GM12891 (cell line): Measurements from ENCODE around the gene ZYX.

ENCODE experiments used
- DNase-seq: peaks from one replicate; pipeline ENCODE4 v3.0.0; 2011; ENCODE audit warnings: low spot score; ENCODE audit not compliant: insufficient read length
- FAIRE-seq: peaks from 2 replicates; lab custom pipeline; 2011; peaks lifted over from hg19 to GRCh38; lab: Jason Lieb, UNC
- PAX5 ChIP-seq: IDR thresholded peaks from 2 replicates; pipeline ENCODE4 v1.6.1; 2011; ENCODE audit warnings: low read length, moderate library complexity, mild to moderate bottlenecking; ENCODE audit not compliant: insufficient read depth, severe bottlenecking
- POLR2A ChIP-seq: IDR thresholded peaks from 2 replicates; pipeline ENCODE4 v1.6.1; 2011; ENCODE audit warnings: low read depth, low read length, control low read depth
- POLR2AphosphoS5 ChIP-seq: IDR thresholded peaks from 2 replicates; pipeline ENCODE4 v1.6.1; 2011; ENCODE audit warnings: low read depth, low read length, control low read depth
- POU2F2 ChIP-seq: IDR thresholded peaks from 2 replicates; pipeline ENCODE4 v1.6.1; 2011; ENCODE audit warnings: low read depth, mild to moderate bottlenecking, control low read depth, low read length, moderate library complexity
- SPI1 ChIP-seq: IDR thresholded peaks from 2 replicates; pipeline ENCODE4 v1.6.1; 2011; ENCODE audit warnings: low read depth, low read length, control low read depth
- TAF1 ChIP-seq: IDR thresholded peaks from 2 replicates; pipeline ENCODE4 v1.6.1; 2011; ENCODE audit warnings: low read depth, low read length, control low read depth

The ZYX gene

DNA sequence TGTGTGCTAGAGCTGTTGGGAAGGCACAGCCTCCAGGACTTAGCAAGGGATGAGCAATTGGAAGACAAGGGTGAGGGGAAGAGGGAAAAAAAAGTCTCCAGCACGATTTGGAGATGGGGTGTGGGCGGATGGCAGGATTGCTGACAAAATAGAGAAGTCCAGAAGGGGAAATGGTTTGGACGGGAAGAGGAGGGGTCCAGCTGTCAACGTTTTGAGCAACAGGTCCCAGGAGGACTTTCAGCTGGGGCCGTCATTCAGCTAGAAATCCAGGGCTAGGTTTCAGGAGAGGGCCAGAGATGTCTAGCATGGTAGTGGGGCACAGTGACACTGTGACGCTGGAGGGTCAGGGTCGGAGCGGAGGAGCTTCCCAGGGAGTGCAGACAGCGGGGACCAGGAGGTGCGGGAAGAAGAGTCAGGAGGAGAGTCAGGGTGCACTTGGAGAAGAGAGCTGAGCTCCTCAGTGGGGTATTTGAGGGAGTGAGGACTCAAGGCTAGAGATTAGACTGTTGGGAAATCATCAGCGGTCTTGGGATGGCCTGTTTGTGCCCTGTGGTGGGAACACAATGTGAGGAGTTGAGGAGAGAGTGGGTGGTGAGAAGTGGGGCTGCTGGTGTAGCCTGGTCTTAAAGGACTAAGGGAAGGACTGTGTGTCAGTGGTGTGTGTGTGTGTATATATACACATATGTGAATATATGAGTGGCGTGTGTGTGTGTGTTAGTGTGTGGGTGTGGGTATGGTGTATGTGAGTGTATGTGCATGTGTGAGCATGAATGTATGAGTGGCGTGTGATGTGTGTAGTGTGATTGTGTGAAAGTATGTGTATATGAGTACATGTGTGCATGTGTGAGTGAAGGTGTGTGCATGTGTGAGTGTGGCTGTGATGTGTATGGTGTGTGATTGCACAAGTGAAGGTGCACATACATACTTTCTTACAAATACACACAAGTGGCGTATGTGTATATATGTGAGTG lies 3.8 kb downstream of the ZYX start:
- DNase-seq (no peak), FAIRE-seq (peak; percentile 48)
- TF ChIP-seq POLR2AphosphoS5 (0 out of 2 replicates have a peak, but pooled peaks have one; percentile 24), SPI1 (0 out of 2 replicates have a peak, but pooled peaks have one; percentile 12), POLR2A (peak; percentile 42; the same call in 1 of the 2 replicates), PAX5 (no peak), TAF1 (no peak), POU2F2 (peak; percentile 56; the same call in 1 of the 2 replicates)

DNA sequence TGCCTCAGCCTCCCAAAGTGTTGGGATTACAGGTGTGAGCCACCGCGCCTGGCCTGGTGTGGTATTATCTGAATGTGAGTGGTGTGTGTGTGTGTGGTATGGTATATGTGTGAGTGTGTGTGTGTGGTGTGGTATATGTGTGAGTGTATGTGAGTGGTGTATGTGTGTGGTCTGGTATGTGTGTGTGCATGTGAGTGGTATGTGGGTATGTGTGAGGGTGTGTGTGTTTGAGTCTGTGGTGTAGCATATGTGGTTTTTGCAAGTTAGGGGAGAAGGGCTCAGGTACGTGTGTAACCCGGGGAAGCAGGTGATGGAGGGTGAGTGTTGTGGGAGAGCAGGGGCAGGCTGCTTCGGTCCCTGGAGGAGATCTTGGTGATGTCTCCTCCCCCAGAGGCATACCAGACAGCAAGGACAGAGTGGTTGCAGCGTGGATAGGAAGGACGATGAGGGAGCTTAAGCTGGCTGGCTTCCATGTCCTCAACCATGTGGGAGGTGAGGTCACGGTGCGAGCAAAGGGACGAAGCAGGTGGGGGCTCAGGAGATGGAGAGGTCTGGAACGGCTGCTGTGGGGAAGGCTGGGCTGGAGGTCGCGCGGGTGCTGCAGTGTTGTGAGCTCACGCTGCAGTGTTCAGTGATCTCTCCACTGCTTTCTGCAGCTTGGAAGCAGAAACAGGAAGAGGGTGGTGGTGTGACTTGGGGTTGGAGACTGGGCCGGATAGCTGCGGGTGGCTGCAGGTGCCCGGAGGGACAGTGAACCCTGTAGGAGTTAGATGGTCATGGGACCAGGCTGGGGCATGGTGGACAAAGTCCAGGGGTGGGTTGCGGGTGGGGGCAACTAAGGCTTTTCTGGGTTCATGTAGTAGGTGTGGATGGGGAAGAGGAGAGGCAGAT lies 5.0 kb downstream of the ZYX start:
- FAIRE-seq (peak; percentile 51), DNase-seq (no peak)
- TF ChIP-seq POLR2A (no peak), SPI1 (peak; percentile 51)

DNA sequence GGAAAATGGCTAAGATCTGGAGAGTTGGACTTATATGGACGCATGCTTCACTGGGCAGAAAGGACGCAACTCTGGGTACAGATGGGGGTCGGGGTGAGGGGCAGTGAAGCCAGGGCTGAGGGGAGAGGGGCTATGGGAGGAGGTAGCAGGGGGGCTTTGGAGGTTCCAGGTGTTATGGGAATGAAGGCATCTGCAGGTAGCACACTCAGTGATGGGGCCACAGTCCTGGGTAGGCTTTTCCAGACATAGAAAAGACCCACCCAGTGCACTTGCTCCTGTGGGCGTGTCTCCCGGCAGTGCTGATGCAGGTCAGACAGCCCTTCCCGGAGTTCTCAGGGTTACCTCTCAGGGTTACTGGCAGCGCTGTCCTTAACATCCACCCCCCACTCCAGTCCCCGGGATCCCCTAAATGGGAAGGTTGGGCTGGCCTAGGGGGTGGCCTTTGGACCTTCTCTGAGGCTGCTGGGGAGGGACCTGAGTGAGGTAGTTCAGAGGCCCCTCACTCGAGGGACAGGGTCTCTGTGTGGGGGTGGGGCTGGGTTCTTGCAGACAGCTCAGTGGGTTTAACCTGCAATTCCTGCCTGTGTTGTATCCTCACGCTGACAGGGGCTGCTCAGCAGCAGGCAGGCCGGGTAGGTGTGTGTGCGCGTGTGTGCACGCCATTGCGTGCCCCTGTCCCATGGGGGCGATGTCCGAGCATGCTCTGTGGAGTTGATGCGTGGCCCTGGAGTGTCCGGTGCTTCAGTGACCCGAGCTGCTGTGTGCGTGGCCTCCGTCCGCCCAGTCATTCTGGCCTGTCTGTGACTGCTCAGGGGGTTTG lies 6.2 kb downstream of the ZYX start:
- FAIRE-seq (no peak), DNase-seq (no peak)
- TF ChIP-seq TAF1 (no peak), POLR2A (no peak), SPI1 (no peak), POLR2AphosphoS5 (no peak), POU2F2 (no peak), PAX5 (no peak)

DNA sequence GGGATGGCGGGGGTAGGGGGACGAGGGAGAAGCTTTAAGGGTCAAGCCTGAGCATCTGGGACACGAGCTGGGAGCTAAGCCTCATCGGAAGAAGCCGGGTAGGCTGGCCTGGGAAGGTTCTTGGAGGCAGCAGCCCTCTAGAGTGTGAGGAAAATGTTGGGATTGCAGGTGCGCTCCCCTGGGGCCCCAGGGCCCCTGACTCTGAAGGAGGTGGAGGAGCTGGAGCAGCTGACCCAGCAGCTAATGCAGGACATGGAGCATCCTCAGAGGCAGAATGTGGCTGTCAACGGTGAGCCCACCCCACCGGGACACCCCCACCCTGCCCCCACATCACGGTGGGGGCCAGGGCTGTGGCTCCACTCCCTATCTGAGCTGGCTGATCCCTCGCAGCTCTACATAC lies 6.9 kb downstream of the ZYX start:
- no peak for DNase-seq
- TF ChIP-seq POLR2AphosphoS5 = no peak
- no peak for TF ChIP-seq POU2F2
- no peak for TF ChIP-seq POLR2A
- no peak for TF ChIP-seq SPI1
- no peak for TF ChIP-seq PAX5
- no peak for TF ChIP-seq TAF1
- no peak for FAIRE-seq

DNA sequence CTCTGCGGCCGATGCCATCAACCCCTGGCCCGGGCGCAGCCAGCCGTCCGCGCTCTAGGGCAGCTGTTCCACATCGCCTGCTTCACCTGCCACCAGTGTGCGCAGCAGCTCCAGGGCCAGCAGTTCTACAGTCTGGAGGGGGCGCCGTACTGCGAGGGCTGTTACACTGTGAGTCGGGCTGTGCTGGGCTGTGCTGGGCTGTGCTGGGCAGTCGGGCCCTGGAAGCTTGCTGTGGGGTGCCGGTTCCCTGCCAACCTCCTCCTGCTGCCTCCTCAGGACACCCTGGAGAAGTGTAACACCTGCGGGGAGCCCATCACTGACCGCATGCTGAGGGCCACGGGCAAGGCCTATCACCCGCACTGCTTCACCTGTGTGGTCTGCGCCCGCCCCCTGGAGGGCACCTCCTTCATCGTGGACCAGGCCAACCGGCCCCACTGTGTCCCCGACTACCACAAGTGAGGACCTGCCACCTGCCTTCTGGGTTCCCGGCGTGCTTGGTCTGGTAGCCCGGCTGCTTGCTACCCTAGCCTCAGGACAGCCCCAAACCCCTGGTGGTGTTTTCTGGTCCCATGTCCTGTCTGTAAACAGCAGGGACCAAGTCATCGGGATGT lies 7.5 kb downstream of the ZYX start:
- no peak for TF ChIP-seq SPI1
- TF ChIP-seq TAF1 = no peak
- TF ChIP-seq POLR2AphosphoS5 = no peak
- no peak for TF ChIP-seq PAX5
- TF ChIP-seq POU2F2 = no peak
- TF ChIP-seq POLR2A = no peak
- DNase-seq (no peak), FAIRE-seq (no peak)

DNA sequence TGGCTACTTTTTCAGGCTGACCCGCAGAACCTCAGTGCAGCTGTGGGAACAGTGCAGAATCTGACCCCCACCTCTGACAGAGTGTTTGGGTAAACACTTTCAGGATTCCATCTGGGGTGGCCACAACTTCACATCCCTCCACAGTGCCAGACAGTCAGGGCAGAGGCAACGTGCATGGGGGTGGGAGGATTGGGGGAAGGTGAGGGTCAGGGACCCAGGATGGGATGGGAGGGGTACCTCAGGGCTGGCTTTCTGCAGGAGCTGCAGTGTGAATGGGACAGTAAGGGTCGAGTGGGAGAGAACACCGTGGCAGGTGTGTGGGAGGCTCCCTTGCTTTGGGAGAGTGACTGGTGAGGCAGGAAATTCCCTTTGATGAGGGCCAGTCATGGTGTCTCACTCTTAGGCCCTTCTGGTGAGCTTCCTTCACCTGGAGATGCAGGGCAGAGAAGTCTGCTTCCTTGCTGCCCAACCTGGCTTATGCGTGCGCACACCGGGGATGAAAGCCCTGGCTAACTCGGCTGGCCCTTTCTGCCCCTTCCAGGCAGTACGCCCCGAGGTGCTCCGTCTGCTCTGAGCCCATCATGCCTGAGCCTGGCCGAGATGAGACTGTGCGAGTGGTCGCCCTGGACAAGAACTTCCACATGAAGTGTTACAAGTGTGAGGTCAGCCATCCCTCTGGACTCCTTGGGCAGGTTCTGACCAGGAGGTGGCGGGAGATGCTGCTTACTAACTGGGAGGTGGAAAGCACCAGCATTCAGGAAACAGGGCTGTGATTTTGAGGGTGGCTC lies 8.4 kb downstream of the ZYX start:
- TF ChIP-seq PAX5 = no peak
- no peak for TF ChIP-seq POLR2AphosphoS5
- no peak for TF ChIP-seq SPI1
- TF ChIP-seq POLR2A = no peak
- TF ChIP-seq TAF1 = no peak
- no peak for TF ChIP-seq POU2F2
- FAIRE-seq (no peak), DNase-seq (no peak)

DNA sequence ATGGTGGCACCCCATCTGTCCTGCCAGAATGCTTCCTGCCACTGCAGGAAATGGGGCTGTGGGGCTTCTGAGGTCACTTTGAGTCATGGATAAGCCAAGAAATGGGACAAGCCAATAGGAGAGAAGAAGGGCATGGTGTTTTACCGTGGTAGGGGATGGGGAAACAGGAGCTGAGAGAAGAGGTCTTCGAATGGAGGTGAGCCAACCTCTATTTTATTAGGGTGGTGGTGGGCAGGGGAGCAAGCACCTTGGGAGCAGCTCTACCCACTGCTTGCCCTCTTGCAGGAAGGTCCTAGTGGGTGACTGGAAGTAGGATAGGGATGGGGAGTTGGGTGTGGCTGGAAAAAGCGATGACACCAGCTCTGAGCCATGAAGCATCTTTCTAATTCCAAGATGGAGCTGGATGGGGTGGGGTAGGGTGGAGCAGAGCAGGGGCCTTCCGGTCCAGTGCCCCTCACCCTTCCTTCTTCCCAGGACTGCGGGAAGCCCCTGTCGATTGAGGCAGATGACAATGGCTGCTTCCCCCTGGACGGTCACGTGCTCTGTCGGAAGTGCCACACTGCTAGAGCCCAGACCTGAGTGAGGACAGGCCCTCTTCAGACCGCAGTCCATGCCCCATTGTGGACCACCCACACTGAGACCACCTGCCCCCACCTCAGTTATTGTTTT lies 9.1 kb downstream of the ZYX start:
- TF ChIP-seq TAF1 = no peak
- no peak for TF ChIP-seq POLR2A
- no peak for TF ChIP-seq POLR2AphosphoS5
- FAIRE-seq (no peak), DNase-seq (no peak)

DNA sequence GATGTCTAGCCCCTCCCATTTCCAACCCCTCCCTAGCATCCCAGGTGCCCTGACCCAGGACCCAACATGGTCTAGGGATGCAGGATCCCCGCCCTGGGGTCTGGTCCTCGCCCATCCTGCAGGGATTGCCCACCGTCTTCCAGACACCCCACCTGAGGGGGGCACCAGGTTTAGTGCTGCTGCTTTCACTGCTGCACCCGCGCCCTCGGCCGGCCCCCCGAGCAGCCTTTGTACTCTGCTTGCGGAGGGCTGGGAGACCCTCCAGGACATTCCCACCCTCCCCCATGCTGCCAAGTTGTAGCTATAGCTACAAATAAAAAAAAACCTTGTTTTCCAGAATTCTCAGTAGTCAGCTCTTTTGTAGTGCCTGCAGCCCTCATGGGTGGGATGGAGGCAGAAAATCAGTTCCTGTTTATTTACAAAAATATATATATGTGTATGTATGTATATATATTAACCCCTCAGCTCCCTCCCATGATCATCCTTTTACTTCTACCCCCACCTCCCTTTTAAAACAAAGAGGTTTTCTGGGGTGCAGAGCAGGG lies 9.7 kb downstream of the ZYX start:
- no peak for FAIRE-seq
- DNase-seq = no peak
- TF ChIP-seq PAX5 (no peak), SPI1 (no peak), POLR2A (no peak), TAF1 (no peak), POLR2AphosphoS5 (no peak), POU2F2 (no peak)
